NT2/D1 (cell line): ENCODE data around the gene DNAJC6.
"Not testable (repeated sequence)": the region's sequence is repeated elsewhere in the genome, so short reads cannot be mapped to it uniquely, and the experiment has no call there.

ENCODE experiments used
- DNase-seq: peaks from one replicate; pipeline ENCODE4 v3.0.0-alpha.2; 2011; ENCODE audit warnings: low read depth, low spot score
- H3K27me3 ChIP-seq: 2 replicates; pipeline ENCODE4 v1.6.0; 2011; ENCODE audit warnings: mild to moderate bottlenecking; ENCODE audit not compliant: insufficient read length, insufficient read depth
- H3K36me3 ChIP-seq: 2 replicates; pipeline ENCODE4 v1.6.1; 2011; ENCODE audit warnings: mild to moderate bottlenecking, low read length, mixed read lengths; ENCODE audit not compliant: insufficient read depth, insufficient read length
- H3K4me1 ChIP-seq: 2 replicates; pipeline ENCODE4 v1.5.1; 2011; ENCODE audit not compliant: insufficient read depth, insufficient read length
- H3K4me3 ChIP-seq: 2 replicates; pipeline ENCODE4 v1.5.1; 2011; ENCODE audit warnings: low read depth; ENCODE audit not compliant: insufficient read length
- H3K9ac ChIP-seq: 2 replicates; pipeline ENCODE4 v1.6.0; 2011; ENCODE audit warnings: low read depth; ENCODE audit not compliant: insufficient read length
- H3K9me3 ChIP-seq: 2 replicates; pipeline ENCODE4 v1.5.1; 2011; ENCODE audit warnings: mild to moderate bottlenecking, low read length; ENCODE audit not compliant: insufficient read depth
- SUZ12 ChIP-seq: IDR thresholded peaks from 2 replicates; pipeline ENCODE4 v1.6.1; 2011; ENCODE audit not compliant: insufficient read length, insufficient read depth; ENCODE audit errors: extremely low read depth
- YY1 ChIP-seq: IDR thresholded peaks from 2 replicates; pipeline ENCODE4 v1.6.1; 2011; ENCODE audit not compliant: insufficient read length, insufficient read depth
- ZNF274 ChIP-seq: IDR thresholded peaks from 2 replicates; pipeline ENCODE4 v1.6.1; 2011; ENCODE audit warnings: mild to moderate bottlenecking, low read depth, low read length

DNAJC6 gene

DNA sequence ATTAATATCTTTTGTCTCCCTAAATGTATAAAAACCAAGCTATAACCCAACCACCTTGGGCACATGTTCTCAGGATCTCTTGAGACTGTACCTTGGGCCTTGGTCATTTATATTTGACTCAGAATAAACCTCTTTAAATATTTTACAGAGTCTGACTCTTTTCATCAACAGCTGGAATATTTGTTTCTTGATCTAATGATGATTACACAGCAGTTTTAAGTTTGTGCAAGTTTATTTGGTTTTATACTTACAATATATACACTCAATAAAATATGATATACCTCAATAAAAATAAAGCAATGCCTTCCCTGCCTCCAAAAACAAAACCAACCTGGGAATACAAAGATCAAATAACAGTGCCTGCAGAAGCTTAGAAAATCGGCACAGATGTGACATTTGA, 133.1 kb downstream of the DNAJC6 start:
- Histone ChIP-seq H3K36me3 (peaks cover under 1% of the 10 kb centered on the region), H3K9me3 (peaks cover 16% of the 10 kb centered on the region), H3K9ac (no peak overlapping the region), H3K4me3 (no peak overlapping the region), H3K4me1 (peaks cover 2% of the 10 kb centered on the region), H3K27me3 (no peaks in the 10 kb centered on the region)
- no peak for TF ChIP-seq YY1
- TF ChIP-seq SUZ12, result no peak
- no peak for TF ChIP-seq ZNF274
- no peak for DNase-seq

DNA sequence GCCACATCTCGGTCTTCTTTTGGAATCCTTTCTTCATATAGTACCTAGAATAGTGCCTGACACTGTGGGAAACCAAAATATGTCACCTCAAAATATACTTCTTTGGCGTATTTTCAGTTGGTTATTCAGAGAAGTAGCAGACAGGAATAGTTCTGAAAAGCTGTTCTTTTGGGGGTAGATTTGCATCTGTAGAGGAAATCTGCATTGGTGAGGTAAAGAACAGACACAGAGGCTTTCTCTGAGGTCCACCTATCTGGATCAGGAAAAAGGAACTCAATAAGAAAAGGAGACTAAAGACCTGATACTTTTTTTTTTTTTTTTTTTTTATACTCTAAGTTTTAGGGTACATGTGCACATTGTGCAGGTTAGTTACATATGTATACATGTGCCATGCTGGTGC, 134.3 kb downstream of the DNAJC6 start:
- no peak for TF ChIP-seq SUZ12
- TF ChIP-seq ZNF274, result no peak
- TF ChIP-seq YY1, result no peak
- H3K9ac ChIP-seq, result no peak overlapping the region
- peaks cover 16% of the 10 kb centered on the region for H3K9me3 ChIP-seq
- H3K4me1 ChIP-seq, result peaks cover 2% of the 10 kb centered on the region
- no peaks in the 10 kb centered on the region for H3K27me3 ChIP-seq
- no peaks in the 10 kb centered on the region for H3K36me3 ChIP-seq
- DNase-seq, result no peak
- H3K4me3 ChIP-seq, result no peak overlapping the region

DNA sequence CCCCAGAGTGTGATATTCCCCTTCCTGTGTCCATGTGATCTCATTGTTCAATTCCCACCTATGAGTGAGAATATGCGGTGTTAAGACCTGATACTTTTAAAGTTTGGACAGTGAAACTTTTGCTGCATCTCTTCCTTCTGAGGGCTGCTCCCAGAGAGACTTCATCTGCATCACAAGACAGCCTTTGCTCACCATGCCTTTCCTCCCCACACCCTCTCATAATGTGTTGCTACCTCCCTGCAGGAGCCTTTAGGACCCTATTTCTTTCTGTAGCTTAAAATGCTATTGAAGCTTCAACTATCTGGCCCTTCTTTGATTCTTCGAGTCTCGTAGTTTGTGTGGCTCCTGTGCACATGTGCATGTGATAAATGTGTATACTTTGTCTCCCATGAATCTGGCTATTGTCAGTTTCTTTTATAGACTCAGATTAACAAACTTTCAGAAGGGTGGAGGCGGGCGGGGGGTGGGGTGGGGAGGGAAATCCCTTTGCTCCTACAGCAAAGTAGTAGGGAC, 134.8 kb downstream of the DNAJC6 start:
- peak; percentile 72 for DNase-seq

DNA sequence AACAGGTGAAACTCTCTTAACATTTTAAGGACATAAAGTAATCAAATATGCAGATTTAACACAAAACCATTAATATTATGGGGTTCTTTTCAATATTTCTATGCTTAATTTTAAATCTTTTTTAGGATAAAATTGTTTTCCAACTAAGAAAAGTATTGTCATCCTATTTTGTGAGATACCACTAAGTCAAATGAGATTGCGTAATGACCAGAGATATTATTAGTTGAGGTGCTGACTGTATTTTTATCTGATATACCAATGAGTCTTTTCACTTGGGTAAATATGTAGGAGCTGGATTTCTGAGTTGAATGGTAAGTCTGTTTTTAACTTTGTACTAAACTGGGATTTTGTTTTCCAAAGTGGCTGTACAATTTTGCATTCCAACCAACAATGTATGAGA, 136.5 kb downstream of the DNAJC6 start:
- Histone ChIP-seq H3K27me3 (no peaks in the 10 kb centered on the region), H3K4me3 (no peak overlapping the region), H3K9ac (no peak overlapping the region), H3K4me1 (no peaks in the 10 kb centered on the region), H3K9me3 (peaks cover 16% of the 10 kb centered on the region), H3K36me3 (no peaks in the 10 kb centered on the region)
- DNase-seq, result no peak
- no peak for TF ChIP-seq ZNF274
- TF ChIP-seq SUZ12, result no peak
- TF ChIP-seq YY1, result no peak

More for the DNA sequence above, 134.8 kb downstream of the DNAJC6 start:
- Histone ChIP-seq H3K36me3 (no peaks in the 10 kb centered on the region), H3K9me3 (peaks cover 16% of the 10 kb centered on the region), H3K4me3 (no peak overlapping the region), H3K27me3 (no peaks in the 10 kb centered on the region), H3K9ac (no peak overlapping the region), H3K4me1 (peaks cover 2% of the 10 kb centered on the region)
- TF ChIP-seq ZNF274, result no peak
- TF ChIP-seq YY1, result no peak
- TF ChIP-seq SUZ12, result no peak

DNA sequence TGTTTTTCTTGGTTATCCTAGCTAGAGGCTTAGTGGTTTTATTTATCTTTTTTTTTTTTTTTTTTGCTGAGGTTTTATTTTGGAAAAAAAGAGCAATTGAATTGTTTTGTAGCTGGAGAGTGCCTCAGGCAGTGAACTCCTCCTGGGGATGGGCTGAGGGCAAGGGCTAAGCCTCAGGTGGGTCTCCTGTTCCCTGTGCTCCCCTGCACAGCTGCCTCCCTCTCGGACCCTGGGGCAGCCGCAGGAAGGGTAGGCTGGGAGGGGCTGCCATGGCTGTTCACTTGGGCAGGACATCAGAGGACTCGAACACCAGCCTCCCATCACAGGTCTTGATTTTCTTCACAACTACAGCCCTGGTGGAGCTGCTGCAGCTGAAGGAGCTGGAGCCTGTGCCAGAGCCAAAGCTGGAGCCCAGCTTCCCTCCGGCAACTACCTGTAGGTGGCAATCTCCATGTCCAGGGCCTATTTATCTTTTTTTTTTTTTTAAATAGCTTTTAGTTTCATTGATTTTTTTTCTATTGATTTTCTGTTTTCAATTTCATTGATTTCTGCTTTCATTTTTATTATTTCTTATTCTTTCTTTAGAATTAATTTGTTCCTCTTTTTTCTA, 140.0 kb downstream of the DNAJC6 start:
- Histone ChIP-seq H3K9me3 (no peaks in the 10 kb centered on the region), H3K27me3 (no peaks in the 10 kb centered on the region), H3K36me3 (no peaks in the 10 kb centered on the region), H3K9ac (peak overlapping the region; percentile 50), H3K4me1 (no peaks in the 10 kb centered on the region), H3K4me3 (no peak overlapping the region)
- no peak for TF ChIP-seq YY1
- TF ChIP-seq ZNF274, result no peak
- no peak for TF ChIP-seq SUZ12
- no peak for DNase-seq

DNA sequence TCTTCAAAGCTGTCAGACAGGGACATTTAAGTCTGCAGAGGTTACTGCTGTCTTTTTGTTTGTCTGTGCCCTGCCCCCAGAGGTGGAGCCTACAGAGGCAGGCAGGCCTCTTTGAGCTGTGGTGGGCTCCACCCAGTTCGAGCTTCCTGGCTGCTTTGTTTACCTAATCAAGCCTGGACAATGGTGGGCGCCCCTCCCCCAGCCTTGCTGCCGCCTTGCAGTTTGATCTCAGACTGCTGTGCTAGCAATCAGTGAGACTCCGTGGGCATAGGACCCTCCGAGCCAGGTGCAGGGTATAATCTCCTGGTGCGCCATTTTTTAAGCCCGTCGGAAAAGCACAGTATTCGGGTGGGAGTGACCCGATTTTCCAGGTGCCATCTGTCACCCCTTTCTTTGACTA, 146.3 kb downstream of the DNAJC6 start:
- not testable (repeated sequence) for H3K27me3 ChIP-seq, H3K9ac ChIP-seq, H3K4me1 ChIP-seq, H3K36me3 ChIP-seq, DNase-seq, H3K4me3 ChIP-seq
- peaks cover 19% of the 10 kb centered on the region for H3K9me3 ChIP-seq

DNA sequence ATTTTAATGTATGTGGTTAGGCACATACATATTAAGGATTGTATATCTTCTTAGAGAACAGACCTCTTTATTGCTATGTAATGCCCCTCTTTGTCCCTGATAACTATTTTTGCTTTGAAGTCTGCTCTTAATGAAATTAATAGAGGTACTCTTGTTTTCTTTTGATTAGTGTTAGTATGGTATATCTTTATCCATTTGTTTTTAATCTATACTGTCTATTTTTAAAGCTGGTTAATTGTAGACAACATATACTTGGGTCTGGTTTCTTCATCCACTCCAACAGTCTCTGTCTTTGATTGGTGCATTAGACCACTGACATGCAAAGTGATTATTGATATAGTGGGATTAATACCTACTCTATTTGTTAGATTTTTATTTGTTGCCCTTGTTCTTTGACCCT, 147.1 kb downstream of the DNAJC6 start:
- no peak overlapping the region for H3K9ac ChIP-seq
- H3K36me3 ChIP-seq, result no peaks in the 10 kb centered on the region
- TF ChIP-seq SUZ12 (no peak), ZNF274 (no peak), YY1 (no peak)
- H3K27me3 ChIP-seq, result no peaks in the 10 kb centered on the region
- no peak overlapping the region for H3K4me3 ChIP-seq
- H3K4me1 ChIP-seq, result peaks cover 2% of the 10 kb centered on the region
- DNase-seq, result no peak
- H3K9me3 ChIP-seq, result peaks cover 19% of the 10 kb centered on the region

DNA sequence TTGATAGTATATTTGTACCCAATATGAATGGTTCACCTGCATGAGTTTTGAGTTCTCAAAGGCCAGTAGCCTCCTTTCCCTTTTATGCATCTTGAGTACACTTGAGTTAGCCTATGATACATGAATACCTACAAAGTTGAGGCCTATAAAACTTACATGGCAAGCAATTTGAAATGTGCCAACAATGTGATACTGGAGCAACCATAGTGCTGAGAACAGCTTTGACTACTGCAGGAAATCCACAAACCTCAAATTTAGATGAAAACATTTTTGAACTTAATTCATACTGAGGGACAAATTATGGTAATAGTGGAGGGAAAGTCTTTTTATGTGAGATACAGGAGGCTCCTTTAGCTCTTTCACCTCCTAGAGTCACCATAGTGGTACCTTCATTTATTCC, 148.5 kb downstream of the DNAJC6 start:
- Histone ChIP-seq H3K27me3 (no peaks in the 10 kb centered on the region), H3K9ac (no peak overlapping the region), H3K4me3 (no peak overlapping the region), H3K9me3 (peaks cover 19% of the 10 kb centered on the region), H3K36me3 (no peaks in the 10 kb centered on the region), H3K4me1 (peaks cover 2% of the 10 kb centered on the region)
- DNase-seq, result no peak
- TF ChIP-seq ZNF274 (no peak), YY1 (no peak), SUZ12 (no peak)
